ENCODE data around the gene SLC35F4.
"Not testable (repeated sequence)": the region's sequence is repeated elsewhere in the genome, so short reads cannot be mapped to it uniquely, and the experiment has no call there.

Gene SLC35F4

GRCh38 chr14:57712102-57712501, 153.8 kb downstream of the SLC35F4 start:
- H3K4me1 ChIP-seq (ENCODE audit: control insufficient read depth, insufficient read depth, low read length) = peaks cover 32% of the 10 kb centered on the region
- H3K4me3 ChIP-seq (ENCODE audit: low read depth, low read length) = no peak overlapping the region
- no peaks in the 10 kb centered on the region for H3K36me3 ChIP-seq (ENCODE audit: control insufficient read depth, insufficient read depth, low read length)
- no peak overlapping the region for H3K9ac ChIP-seq (ENCODE audit: low read depth, low read length)
- H3K9me3 ChIP-seq (ENCODE audit: control insufficient read depth, insufficient read depth, low read length) = no peaks in the 10 kb centered on the region
- H3K27me3 ChIP-seq (ENCODE audit: control insufficient read depth, insufficient read depth, low read length) = no peaks in the 10 kb centered on the region

GRCh38 chr14:57709909-57710308, 156.0 kb downstream of the SLC35F4 start:
- Histone ChIP-seq H3K4me3 (ENCODE audit: low read depth, low read length) (no peak overlapping the region), H3K36me3 (ENCODE audit: control insufficient read depth, insufficient read depth, low read length) (no peaks in the 10 kb centered on the region), H3K9ac (ENCODE audit: low read depth, low read length) (no peak overlapping the region), H3K4me1 (ENCODE audit: control insufficient read depth, insufficient read depth, low read length) (peaks cover 25% of the 10 kb centered on the region), H3K27me3 (ENCODE audit: control insufficient read depth, insufficient read depth, low read length) (no peaks in the 10 kb centered on the region), H3K9me3 (ENCODE audit: control insufficient read depth, insufficient read depth, low read length) (no peaks in the 10 kb centered on the region)

- H3K4me1 ChIP-seq (ENCODE audit: control insufficient read depth, insufficient read depth, low read length) = peaks cover 18% of the 10 kb centered on the region
- not testable (repeated sequence) for H3K9ac ChIP-seq (ENCODE audit: low read depth, low read length); H3K36me3 ChIP-seq (ENCODE audit: control insufficient read depth, insufficient read depth, low read length); H3K4me3 ChIP-seq (ENCODE audit: low read depth, low read length); H3K27me3 ChIP-seq (ENCODE audit: control insufficient read depth, insufficient read depth, low read length); H3K9me3 ChIP-seq (ENCODE audit: control insufficient read depth, insufficient read depth, low read length)
Measured at GRCh38 chr14:57709086-57709485, 156.8 kb downstream of the SLC35F4 start.

- H3K9me3 ChIP-seq (ENCODE audit: control insufficient read depth, insufficient read depth, low read length) = no peaks in the 10 kb centered on the region
- no peak overlapping the region for H3K9ac ChIP-seq (ENCODE audit: low read depth, low read length)
- H3K4me1 ChIP-seq (ENCODE audit: control insufficient read depth, insufficient read depth, low read length) = peaks cover under 1% of the 10 kb centered on the region
- H3K36me3 ChIP-seq (ENCODE audit: control insufficient read depth, insufficient read depth, low read length) = no peaks in the 10 kb centered on the region
- H3K27me3 ChIP-seq (ENCODE audit: control insufficient read depth, insufficient read depth, low read length) = no peaks in the 10 kb centered on the region
- no peak overlapping the region for H3K4me3 ChIP-seq (ENCODE audit: low read depth, low read length)
Measured at GRCh38 chr14:57707219-57707618, 158.7 kb downstream of the SLC35F4 start.

GRCh38 chr14:57704763-57705162, 161.1 kb downstream of the SLC35F4 start:
- Histone ChIP-seq H3K4me3 (ENCODE audit: low read depth, low read length) (no peak overlapping the region), H3K9ac (ENCODE audit: low read depth, low read length) (no peak overlapping the region), H3K9me3 (ENCODE audit: control insufficient read depth, insufficient read depth, low read length) (no peaks in the 10 kb centered on the region), H3K36me3 (ENCODE audit: control insufficient read depth, insufficient read depth, low read length) (no peaks in the 10 kb centered on the region), H3K4me1 (ENCODE audit: control insufficient read depth, insufficient read depth, low read length) (no peaks in the 10 kb centered on the region), H3K27me3 (ENCODE audit: control insufficient read depth, insufficient read depth, low read length) (no peaks in the 10 kb centered on the region)

- Histone ChIP-seq H3K4me1 (ENCODE audit: control insufficient read depth, insufficient read depth, low read length) (no peaks in the 10 kb centered on the region), H3K36me3 (ENCODE audit: control insufficient read depth, insufficient read depth, low read length) (no peaks in the 10 kb centered on the region), H3K9me3 (ENCODE audit: control insufficient read depth, insufficient read depth, low read length) (no peaks in the 10 kb centered on the region), H3K4me3 (ENCODE audit: low read depth, low read length) (no peak overlapping the region), H3K9ac (ENCODE audit: low read depth, low read length) (no peak overlapping the region), H3K27me3 (ENCODE audit: control insufficient read depth, insufficient read depth, low read length) (no peaks in the 10 kb centered on the region)
Measured at GRCh38 chr14:57699947-57700346, 165.9 kb downstream of the SLC35F4 start.

GRCh38 chr14:57692671-57693070, 173.2 kb downstream of the SLC35F4 start:
- H3K4me1 ChIP-seq (ENCODE audit: control insufficient read depth, insufficient read depth, low read length) = no peaks in the 10 kb centered on the region
- H3K27me3 ChIP-seq (ENCODE audit: control insufficient read depth, insufficient read depth, low read length) = no peaks in the 10 kb centered on the region
- H3K9me3 ChIP-seq (ENCODE audit: control insufficient read depth, insufficient read depth, low read length) = peaks cover 4% of the 10 kb centered on the region
- H3K4me3 ChIP-seq (ENCODE audit: low read depth, low read length) = no peak overlapping the region
- no peak overlapping the region for H3K9ac ChIP-seq (ENCODE audit: low read depth, low read length)
- no peaks in the 10 kb centered on the region for H3K36me3 ChIP-seq (ENCODE audit: control insufficient read depth, insufficient read depth, low read length)

- no peaks in the 10 kb centered on the region for H3K9me3 ChIP-seq (ENCODE audit: control insufficient read depth, insufficient read depth, low read length)
- no peak overlapping the region for H3K9ac ChIP-seq (ENCODE audit: low read depth, low read length)
- H3K27me3 ChIP-seq (ENCODE audit: control insufficient read depth, insufficient read depth, low read length) = no peaks in the 10 kb centered on the region
- H3K4me1 ChIP-seq (ENCODE audit: control insufficient read depth, insufficient read depth, low read length) = no peaks in the 10 kb centered on the region
- no peak overlapping the region for H3K4me3 ChIP-seq (ENCODE audit: low read depth, low read length)
- no peaks in the 10 kb centered on the region for H3K36me3 ChIP-seq (ENCODE audit: control insufficient read depth, insufficient read depth, low read length)
Measured at GRCh38 chr14:57687416-57687815, 178.5 kb downstream of the SLC35F4 start.

GRCh38 chr14:57686304-57686703, 179.6 kb downstream of the SLC35F4 start:
- Histone ChIP-seq H3K36me3 (ENCODE audit: control insufficient read depth, insufficient read depth, low read length) (no peaks in the 10 kb centered on the region), H3K9me3 (ENCODE audit: control insufficient read depth, insufficient read depth, low read length) (no peaks in the 10 kb centered on the region), H3K4me1 (ENCODE audit: control insufficient read depth, insufficient read depth, low read length) (no peaks in the 10 kb centered on the region), H3K27me3 (ENCODE audit: control insufficient read depth, insufficient read depth, low read length) (no peaks in the 10 kb centered on the region), H3K4me3 (ENCODE audit: low read depth, low read length) (no peak overlapping the region), H3K9ac (ENCODE audit: low read depth, low read length) (no peak overlapping the region)

GRCh38 chr14:57671021-57671420, 194.9 kb downstream of the SLC35F4 start:
- no peaks in the 10 kb centered on the region for H3K9me3 ChIP-seq (ENCODE audit: control insufficient read depth, insufficient read depth, low read length)
- no peaks in the 10 kb centered on the region for H3K36me3 ChIP-seq (ENCODE audit: control insufficient read depth, insufficient read depth, low read length)
- H3K4me1 ChIP-seq (ENCODE audit: control insufficient read depth, insufficient read depth, low read length) = no peaks in the 10 kb centered on the region
- H3K27me3 ChIP-seq (ENCODE audit: control insufficient read depth, insufficient read depth, low read length) = no peaks in the 10 kb centered on the region
- H3K4me3 ChIP-seq (ENCODE audit: low read depth, low read length) = no peak overlapping the region
- H3K9ac ChIP-seq (ENCODE audit: low read depth, low read length) = no peak overlapping the region

GRCh38 chr14:57660208-57660607, 205.7 kb downstream of the SLC35F4 start:
- no peaks in the 10 kb centered on the region for H3K4me1 ChIP-seq (ENCODE audit: control insufficient read depth, insufficient read depth, low read length)
- no peaks in the 10 kb centered on the region for H3K27me3 ChIP-seq (ENCODE audit: control insufficient read depth, insufficient read depth, low read length)
- no peaks in the 10 kb centered on the region for H3K36me3 ChIP-seq (ENCODE audit: control insufficient read depth, insufficient read depth, low read length)
- H3K9ac ChIP-seq (ENCODE audit: low read depth, low read length) = no peak overlapping the region
- no peaks in the 10 kb centered on the region for H3K9me3 ChIP-seq (ENCODE audit: control insufficient read depth, insufficient read depth, low read length)
- no peak overlapping the region for H3K4me3 ChIP-seq (ENCODE audit: low read depth, low read length)

GRCh38 chr14:57659052-57659451, 206.8 kb downstream of the SLC35F4 start:
- Histone ChIP-seq H3K9me3 (ENCODE audit: control insufficient read depth, insufficient read depth, low read length) (no peaks in the 10 kb centered on the region), H3K4me1 (ENCODE audit: control insufficient read depth, insufficient read depth, low read length) (no peaks in the 10 kb centered on the region), H3K9ac (ENCODE audit: low read depth, low read length) (no peak overlapping the region), H3K36me3 (ENCODE audit: control insufficient read depth, insufficient read depth, low read length) (no peaks in the 10 kb centered on the region), H3K4me3 (ENCODE audit: low read depth, low read length) (no peak overlapping the region), H3K27me3 (ENCODE audit: control insufficient read depth, insufficient read depth, low read length) (no peaks in the 10 kb centered on the region)

- Histone ChIP-seq H3K4me3 (ENCODE audit: low read depth, low read length) (no peak overlapping the region), H3K4me1 (ENCODE audit: control insufficient read depth, insufficient read depth, low read length) (no peaks in the 10 kb centered on the region), H3K36me3 (ENCODE audit: control insufficient read depth, insufficient read depth, low read length) (no peaks in the 10 kb centered on the region), H3K9ac (ENCODE audit: low read depth, low read length) (no peak overlapping the region), H3K27me3 (ENCODE audit: control insufficient read depth, insufficient read depth, low read length) (no peaks in the 10 kb centered on the region), H3K9me3 (ENCODE audit: control insufficient read depth, insufficient read depth, low read length) (no peaks in the 10 kb centered on the region)
Measured at GRCh38 chr14:57657487-57657886, 208.4 kb downstream of the SLC35F4 start.

Measured in iPS-15b (cell line).